AG08396 (cell line): ENCODE measurements around the gene CCDC149.

Experiments used
- DNase-seq: peaks from one replicate; pipeline ENCODE4 v3.0.0; 2012; ENCODE audit warnings: low spot score, mixed read lengths

The CCDC149 gene

GRCh38 chr4:24802648-24803047 lies 110.2 kb downstream of the CCDC149 start:
- DNase-seq, result no peak

- DNase-seq, result no peak
Measured at GRCh38 chr4:24801136-24801855, 111.5 kb downstream of the CCDC149 start.

GRCh38 chr4:24800325-24800895 lies 112.4 kb downstream of the CCDC149 start:
- no peak for DNase-seq

GRCh38 chr4:24799544-24800324 lies 113.1 kb downstream of the CCDC149 start:
- DNase-seq, result no peak

- no peak for DNase-seq
Measured at GRCh38 chr4:24799196-24799543, 113.7 kb downstream of the CCDC149 start.

- no peak for DNase-seq
Measured at GRCh38 chr4:24798036-24798610, 114.7 kb downstream of the CCDC149 start.

GRCh38 chr4:24796620-24797019 lies 116.2 kb downstream of the CCDC149 start:
- no peak for DNase-seq

GRCh38 chr4:24795666-24796381 lies 117.0 kb downstream of the CCDC149 start:
- DNase-seq, result no peak

GRCh38 chr4:24794916-24795665 lies 117.8 kb downstream of the CCDC149 start, which contains the start of gene SOD3:
SOD3 (plus strand) TSS chr4:24795573; CDS start chr4:24799522, 3,949 bp downstream.
- DNase-seq, result peak; percentile 94

- DNase-seq, result peak; percentile 58
Measured at GRCh38 chr4:24794480-24794879, 118.4 kb downstream of the CCDC149 start.

GRCh38 chr4:24794051-24794450 lies 118.8 kb downstream of the CCDC149 start:
- DNase-seq, result no peak

- no peak for DNase-seq
Measured at GRCh38 chr4:24793219-24794005, 119.4 kb downstream of the CCDC149 start.

- DNase-seq, result no peak
Measured at GRCh38 chr4:24792552-24792951, 120.3 kb downstream of the CCDC149 start.

GRCh38 chr4:24791043-24791442 lies 121.8 kb downstream of the CCDC149 start:
- DNase-seq, result no peak

GRCh38 chr4:24783506-24783905 lies 129.3 kb downstream of the CCDC149 start:
- DNase-seq, result no peak

GRCh38 chr4:24781999-24782745 lies 130.7 kb downstream of the CCDC149 start:
- no peak for DNase-seq

- no peak for DNase-seq
Measured at GRCh38 chr4:24780936-24781495, 131.8 kb downstream of the CCDC149 start.

GRCh38 chr4:24778464-24779225 lies 134.2 kb downstream of the CCDC149 start:
- peak; percentile 66 for DNase-seq
